Activated naive CD4-positive, alpha-beta T cell treated with anti-CD3 and anti-CD28 coated beads, Interleukin-2, amount 50 U/mL, for 72 hours (primary cell): ENCODE results near the gene STIM2. TPM values are rescaled to one million over a fixed set of nuclear protein-coding genes. Genes with fewer than 3 reads are reported as not detected.

Experiments
- ATAC-seq, 2 donors: fragments of 150-1000 bp; cut with Tn5 transposase; 2 replicates each; pipeline ENCODE4 v1.10.0; 2021; ENCODE audit warnings: mild to moderate bottlenecking in 2 of 2, moderate library complexity in 2 of 2
- DNase-seq, 2 donors: peaks; one replicate each; pipeline ENCODE4 v3.0.0; 2021 to 2022; ENCODE audit warnings: low spot score in 2 of 2
- H3K27ac Mint-ChIP-seq, 2 donors: one replicate each; pipeline ENCODE4 v1.8.0; 2022; ENCODE audit warnings: mild to moderate bottlenecking in 2 of 2, mixed read lengths in 2 of 2
- H3K36me3 Mint-ChIP-seq, 2 donors: one replicate each; pipeline ENCODE4 v1.8.0; 2022; ENCODE audit warnings: mixed read lengths in 2 of 2
- H3K9me3 Mint-ChIP-seq, 2 donors: one replicate each; pipeline ENCODE4 v1.8.0; 2022; ENCODE audit warnings: mixed read lengths in 2 of 2
- total RNA-seq, 2 donors: library from RNA; stranded (reverse); gene quantifications; one replicate each; pipeline ENCODE4 v1.2.3, GENCODE V29; 2022

Gene STIM2
- total RNA-seq, 2 donors from 2014 or later, result 43.0 to 49.1 TPM

- ATAC-seq (no peak), DNase-seq (no peak)
- H3K27ac Mint-ChIP-seq, result peak overlapping the region in 1 of 2 donors; percentile 65
- peaks cover 0 to 4% of the 10 kb centered on the region in 2 donors for H3K9me3 Mint-ChIP-seq
- H3K36me3 Mint-ChIP-seq, result peaks cover 0 to 36% of the 10 kb centered on the region in 2 donors
Measured at GRCh38 chr4:26900765-26901164, 40.1 kb downstream of the STIM2 start.

DNA sequence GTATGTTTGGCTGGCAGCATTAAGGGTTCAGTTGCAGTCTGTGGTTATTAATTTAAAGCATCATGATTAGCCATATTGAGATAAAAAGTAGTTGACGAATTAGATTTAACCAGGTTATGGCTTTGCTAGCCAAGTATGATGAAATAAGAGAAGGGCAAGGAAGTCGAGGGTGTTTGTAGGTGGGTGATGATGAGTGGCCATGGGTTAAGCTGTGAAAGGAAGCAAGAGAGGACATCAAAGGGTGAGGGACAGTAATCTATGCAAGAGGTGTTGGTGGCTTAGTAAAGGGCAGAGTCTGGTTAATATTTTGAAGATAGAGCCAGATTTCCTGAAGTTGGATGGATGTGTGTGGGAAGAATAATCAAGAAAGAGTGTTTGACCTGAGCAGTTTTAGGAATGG, 44.5 kb downstream of the STIM2 start:
- ATAC-seq, result peak in 1 of 2 donors; percentile 94
- DNase-seq, result no peak
- H3K9me3 Mint-ChIP-seq, result peaks cover 0 to 4% of the 10 kb centered on the region in 2 donors
- peak overlapping the region in 1 of 2 donors; percentile 47 for H3K27ac Mint-ChIP-seq
- peaks cover 0 to 22% of the 10 kb centered on the region in 2 donors for H3K36me3 Mint-ChIP-seq

GRCh38 chr4:26907731-26908599, 47.3 kb downstream of the STIM2 start:
- Mint-ChIP-seq H3K36me3 (peaks cover 0 to 16% of the 10 kb centered on the region in 2 donors), H3K9me3 (peaks cover 0 to 4% of the 10 kb centered on the region in 2 donors), H3K27ac (peak overlapping the region in 1 of 2 donors; percentile 86)
- DNase-seq, result no peak
- peak; percentile 26 to 80 for ATAC-seq

GRCh38 chr4:26909369-26909768, 48.7 kb downstream of the STIM2 start:
- Mint-ChIP-seq H3K9me3 (peaks cover 0 to 1% of the 10 kb centered on the region in 2 donors), H3K27ac (peak overlapping the region in 1 of 2 donors; percentile 31), H3K36me3 (peaks cover 0 to 11% of the 10 kb centered on the region in 2 donors)
- ATAC-seq (no peak), DNase-seq (no peak)

- Mint-ChIP-seq H3K9me3 (no peaks in the 10 kb centered on the region), H3K27ac (no peak overlapping the region), H3K36me3 (no peaks in the 10 kb centered on the region)
- no peak for DNase-seq
- no peak for ATAC-seq
Measured at GRCh38 chr4:26911254-26911653, 50.6 kb downstream of the STIM2 start.

- no peaks in the 10 kb centered on the region for H3K36me3 Mint-ChIP-seq
Measured at GRCh38 chr4:26912069-26912468, 51.4 kb downstream of the STIM2 start.

DNA sequence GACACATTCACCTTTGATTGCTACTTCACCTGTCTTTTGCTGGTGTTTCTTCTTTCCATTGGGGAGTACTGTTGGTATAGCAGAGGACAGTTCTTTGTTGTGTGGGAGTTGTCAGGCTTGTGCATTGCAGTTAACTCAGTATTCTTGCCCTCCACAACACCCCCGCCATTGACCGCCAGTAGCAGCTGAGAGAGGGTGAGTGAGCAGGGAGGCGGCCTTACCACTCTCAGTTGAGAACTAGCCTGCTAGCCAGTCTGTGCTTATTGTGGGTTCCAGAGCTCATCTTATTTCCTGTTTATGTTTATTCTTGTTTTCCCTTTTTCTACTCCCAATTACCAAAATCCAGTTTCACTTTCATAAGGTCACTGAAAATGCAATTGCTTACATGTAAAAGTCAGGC, 52.2 kb downstream of the STIM2 start:
- ATAC-seq (no peak), DNase-seq (no peak)
- no peaks in the 10 kb centered on the region for H3K36me3 Mint-ChIP-seq
- peak overlapping the region in 1 of 2 donors; percentile 32 for H3K27ac Mint-ChIP-seq
- H3K9me3 Mint-ChIP-seq, result no peaks in the 10 kb centered on the region

More at GRCh38 chr4:26912069-26912468, 51.4 kb downstream of the STIM2 start:
- ATAC-seq, result no peak
- no peaks in the 10 kb centered on the region for H3K9me3 Mint-ChIP-seq
- no peak overlapping the region for H3K27ac Mint-ChIP-seq
- no peak for DNase-seq

DNA sequence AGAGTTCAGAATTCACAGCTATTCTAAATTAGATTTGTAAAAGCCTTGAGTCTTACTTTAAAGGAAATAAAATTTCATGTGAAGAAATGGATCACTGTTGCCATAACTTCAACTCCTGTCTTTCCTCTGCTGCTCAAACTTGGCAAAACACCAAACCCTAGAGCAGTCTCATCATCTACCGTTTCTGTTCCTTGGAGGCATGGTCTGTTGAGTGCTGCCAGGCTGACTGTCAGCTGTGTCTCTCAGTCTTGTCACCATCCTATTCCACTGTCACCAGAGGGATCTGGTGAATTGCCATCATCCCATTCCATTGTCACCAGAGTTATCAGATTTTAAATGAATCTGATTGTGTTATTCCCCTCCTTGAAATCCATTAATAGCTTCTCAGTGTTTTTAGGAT, 55.6 kb downstream of the STIM2 start:
- Mint-ChIP-seq H3K27ac (peak overlapping the region in 1 of 2 donors; percentile 84), H3K9me3 (peaks cover 0 to 10% of the 10 kb centered on the region in 2 donors), H3K36me3 (peaks cover 18 to 26% of the 10 kb centered on the region in 2 donors)
- ATAC-seq (no peak), DNase-seq (no peak)

DNA sequence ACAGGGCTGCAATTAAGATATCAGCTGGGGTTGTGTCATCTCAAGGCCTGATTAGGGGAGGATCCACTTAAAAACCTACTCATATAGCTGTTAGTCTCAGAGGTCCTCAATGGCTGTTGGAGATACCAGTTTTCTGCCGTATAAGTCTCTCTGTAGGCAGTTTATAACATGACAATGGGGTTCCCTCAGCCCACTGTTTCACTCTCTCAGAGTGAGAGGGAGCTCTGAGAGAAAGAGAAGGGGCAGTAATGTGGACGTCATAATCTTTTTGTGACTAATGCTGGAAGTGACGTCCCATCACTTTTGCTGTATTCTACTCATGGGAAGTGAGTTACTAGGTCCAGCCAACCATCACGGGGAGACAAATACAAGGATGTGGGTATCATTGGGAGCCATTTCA, 70.3 kb downstream of the STIM2 start:
- ATAC-seq, result no peak
- Mint-ChIP-seq H3K9me3 (no peaks in the 10 kb centered on the region), H3K27ac (no peak overlapping the region), H3K36me3 (peaks cover 0 to 7% of the 10 kb centered on the region in 2 donors)
- DNase-seq, result no peak

GRCh38 chr4:26931451-26931850, 70.8 kb downstream of the STIM2 start:
- no peak for ATAC-seq
- no peak for DNase-seq
- Mint-ChIP-seq H3K27ac (no peak overlapping the region), H3K36me3 (peaks cover 0 to 7% of the 10 kb centered on the region in 2 donors), H3K9me3 (no peaks in the 10 kb centered on the region)

DNA sequence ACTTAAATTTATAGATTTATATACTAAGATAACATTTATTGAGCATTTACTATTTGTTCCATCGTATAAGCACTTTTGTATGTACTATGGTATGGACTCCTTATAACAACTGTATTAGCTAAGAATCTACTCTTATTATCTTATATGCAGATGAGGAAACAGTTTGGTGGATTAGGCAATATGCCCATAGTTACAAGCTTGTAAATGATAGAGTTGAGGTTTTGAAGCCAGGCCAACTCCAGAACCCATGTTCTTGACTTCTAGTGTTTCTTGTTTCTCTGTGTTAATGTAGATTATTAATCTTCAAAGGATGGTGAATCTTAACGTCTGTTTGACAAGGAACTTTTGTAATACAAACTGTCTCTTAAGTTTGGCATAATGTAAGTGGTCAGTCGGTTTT, 71.3 kb downstream of the STIM2 start:
- no peak overlapping the region for H3K27ac Mint-ChIP-seq
- no peak for DNase-seq
- ATAC-seq, result no peak
- peaks cover 0 to 7% of the 10 kb centered on the region in 2 donors for H3K36me3 Mint-ChIP-seq
- H3K9me3 Mint-ChIP-seq, result no peaks in the 10 kb centered on the region

DNA sequence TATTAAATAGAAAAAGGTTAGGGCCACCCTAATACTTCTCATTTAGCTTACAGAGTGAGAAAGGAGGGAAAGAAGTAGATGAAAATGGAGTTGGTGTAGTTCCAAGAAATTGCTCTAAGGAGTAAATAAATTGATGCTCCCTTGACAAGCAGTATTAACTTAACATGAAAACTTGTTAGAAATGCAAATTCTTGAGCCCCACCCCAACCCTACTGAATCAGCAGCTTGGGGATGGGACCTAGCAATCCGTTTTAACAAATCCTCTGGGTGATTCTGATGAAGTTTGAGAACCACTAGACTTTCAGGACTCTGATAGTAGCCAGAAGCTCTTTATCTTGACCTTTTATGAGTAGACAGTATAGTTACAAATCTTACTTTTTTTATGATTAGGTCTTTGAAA, 74.8 kb downstream of the STIM2 start:
- Mint-ChIP-seq H3K9me3 (no peaks in the 10 kb centered on the region), H3K27ac (no peak overlapping the region), H3K36me3 (peaks cover 0 to 14% of the 10 kb centered on the region in 2 donors)
- ATAC-seq (no peak), DNase-seq (no peak)

DNA sequence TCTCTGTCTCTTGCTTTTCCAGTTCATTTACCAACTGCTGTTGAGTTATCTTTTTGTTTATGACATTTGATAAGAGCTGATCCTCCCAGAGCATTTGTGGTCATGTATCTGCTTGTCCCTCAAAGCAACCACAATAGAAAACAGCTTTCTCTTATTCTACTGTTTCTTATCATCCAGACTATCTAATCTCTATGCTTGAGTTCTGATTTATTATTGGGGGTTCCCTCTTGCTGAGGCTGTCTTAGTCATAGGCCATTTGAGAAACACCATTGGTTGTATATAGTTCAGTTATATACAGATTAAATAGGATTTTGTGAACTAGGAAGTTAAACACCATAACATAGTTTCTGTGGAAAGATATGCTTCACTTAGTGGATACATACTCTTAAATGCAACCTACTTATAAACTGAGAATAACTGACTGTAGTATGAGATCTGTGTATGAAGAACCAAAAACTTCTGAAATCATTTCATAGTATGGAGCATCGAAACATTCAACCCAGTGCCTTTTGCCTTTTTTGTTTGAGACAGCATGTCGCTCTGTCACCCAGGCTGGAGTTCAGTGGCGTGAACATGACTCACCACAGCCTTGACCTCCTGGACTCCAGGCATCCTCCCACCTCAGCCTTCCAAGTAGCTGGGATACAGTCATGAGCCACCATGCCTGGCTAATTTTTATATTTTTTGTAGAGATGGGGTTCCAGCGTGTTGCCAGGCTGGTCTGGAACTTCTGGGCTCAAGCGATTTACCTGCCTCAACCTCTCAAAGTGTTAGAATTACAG, 75.8 kb downstream of the STIM2 start:
- H3K9me3 Mint-ChIP-seq, result no peaks in the 10 kb centered on the region
- no peak for DNase-seq
- no peak for ATAC-seq
- H3K36me3 Mint-ChIP-seq, result peaks cover 0 to 14% of the 10 kb centered on the region in 2 donors
- H3K27ac Mint-ChIP-seq, result no peak overlapping the region

DNA sequence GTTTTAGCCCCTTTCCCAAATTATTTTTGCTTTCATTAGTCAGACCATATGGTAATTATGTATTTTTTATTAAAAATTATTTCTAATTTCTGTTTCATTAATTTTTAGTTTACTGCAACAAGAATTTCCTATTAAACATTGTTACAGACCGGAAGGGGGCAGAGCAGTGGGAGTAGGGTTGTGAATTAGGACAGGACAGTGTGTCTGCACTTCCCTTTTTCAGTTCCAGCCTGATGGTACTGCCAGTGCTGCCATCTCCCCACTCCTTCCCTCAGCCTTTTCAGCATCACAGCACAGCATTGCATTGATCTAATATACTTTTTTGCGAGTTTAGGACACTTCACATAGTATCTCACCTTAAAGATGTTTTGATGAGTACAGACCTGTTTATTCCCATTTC, 76.5 kb downstream of the STIM2 start:
- DNase-seq, result no peak
- peaks cover 0 to 15% of the 10 kb centered on the region in 2 donors for H3K36me3 Mint-ChIP-seq
- H3K9me3 Mint-ChIP-seq, result no peaks in the 10 kb centered on the region

GRCh38 chr4:26937567-26937966, 76.9 kb downstream of the STIM2 start:
- Mint-ChIP-seq H3K9me3 (no peaks in the 10 kb centered on the region), H3K27ac (no peak overlapping the region), H3K36me3 (peaks cover 0 to 19% of the 10 kb centered on the region in 2 donors)
- DNase-seq (no peak), ATAC-seq (no peak)

More for the DNA sequence above, 76.5 kb downstream of the STIM2 start:
- H3K27ac Mint-ChIP-seq, result no peak overlapping the region
- no peak for ATAC-seq

DNA sequence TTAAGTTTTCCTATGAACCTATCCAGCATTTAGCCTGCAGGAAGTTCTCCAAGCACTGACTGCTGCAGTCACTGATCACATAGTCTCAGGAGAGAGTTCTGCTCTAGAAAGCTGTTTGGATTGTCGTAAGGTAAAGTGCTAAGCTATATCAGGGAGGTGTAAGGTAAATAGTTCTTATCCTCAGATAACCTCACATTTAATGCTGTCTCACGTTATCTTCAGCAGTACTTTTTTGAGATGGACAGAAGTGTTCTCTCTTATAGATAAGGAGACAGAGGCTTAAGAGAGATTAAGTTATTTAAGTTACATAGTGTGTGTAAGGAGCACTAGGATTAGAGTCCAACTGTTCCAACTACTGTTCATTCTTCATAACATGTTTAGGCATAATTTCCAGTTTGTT, 77.9 kb downstream of the STIM2 start:
- DNase-seq, result no peak
- Mint-ChIP-seq H3K27ac (no peak overlapping the region), H3K36me3 (peaks cover 0 to 18% of the 10 kb centered on the region in 2 donors), H3K9me3 (peaks cover 0 to 3% of the 10 kb centered on the region in 2 donors)
- no peak for ATAC-seq

DNA sequence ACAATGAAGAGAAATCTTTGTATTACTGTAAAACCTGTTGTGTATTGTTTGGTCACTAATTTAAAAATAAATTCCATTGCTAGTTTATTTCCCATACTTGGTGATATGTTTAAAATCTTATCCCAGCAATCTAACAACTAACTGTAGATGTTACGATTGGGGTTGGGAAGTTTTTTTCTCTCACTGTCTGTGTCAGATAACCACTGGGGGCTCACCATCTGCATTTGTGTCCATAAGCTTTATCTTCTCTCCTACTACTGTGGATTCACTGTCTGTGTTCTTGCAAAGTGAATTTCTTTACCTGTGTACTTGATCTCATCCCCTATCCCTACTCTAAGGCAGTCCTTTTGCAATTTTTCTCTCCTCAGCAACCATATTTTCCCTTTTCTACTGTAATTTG, 81.3 kb downstream of the STIM2 start:
- ATAC-seq (no peak), DNase-seq (no peak)
- Mint-ChIP-seq H3K9me3 (peaks cover 0 to 13% of the 10 kb centered on the region in 2 donors), H3K27ac (no peak overlapping the region), H3K36me3 (peaks cover 0 to 40% of the 10 kb centered on the region in 2 donors)
